HCT116 (cell line): ENCODE results near the gene CSTPP1. TPM values are rescaled to one million over a fixed set of nuclear protein-coding genes. Genes with fewer than 3 reads are reported as not detected.
"Not testable (repeated sequence)": the region's sequence is repeated elsewhere in the genome, so short reads cannot be mapped to it uniquely, and the experiment has no call there.

Source experiments
- ATAC-seq: fragments of 200-7000 bp; cut with Tn5 transposase; 2 replicates; pipeline ENCODE4 v1.9.1; 2020; ENCODE audit warnings: mild to moderate bottlenecking, moderate library complexity
- BruUV-seq: library from RNA; stranded (reverse); fragments of 400-500 nt; replicated peaks from 2 replicates; lab custom pipeline; 2021; lab: Mats Ljungman, UMichigan
- CTCF ChIA-PET: fragments of 300-600 bp; sonication (Branson Sonifier 250); formaldehyde crosslinking; loops from one replicate; lab custom pipeline; 2021; ENCODE audit warnings: antibody characterized with exemption; lab: Charles Lee
- POLR2A ChIA-PET: fragments of 300-600, 350-600 bp; sonication (Branson Sonifier 250); formaldehyde crosslinking; loops from one replicate; lab custom pipeline; 2021; ENCODE audit warnings: antibody characterized with exemption; lab: Charles Lee
- RAD21 ChIA-PET, 2 experiments: fragments of 300-600 bp; sonication (Branson Sonifier 250); formaldehyde crosslinking; loops; one replicate each; lab custom pipeline; 2023; ENCODE audit warnings: low total read pairs in 2 of 2; ENCODE audit not compliant: uncharacterized antibody in 2 of 2, unreplicated experiment in 2 of 2, low non-redundant PET in 1 of 2; lab: Charles Lee
- DNase-seq: peaks from one replicate; pipeline ENCODE4 v3.0.0-alpha.2; 2010; ENCODE audit warnings: low read depth, low spot score
- H2AFZ ChIP-seq: fragments of 200-600 bp; shearing (Covaris generic), sonication (generic); 2 replicates; pipeline ENCODE4 v1.6.1; 2017; ENCODE audit warnings: low read depth, mixed run types, mixed read lengths, antibody characterized with exemption, low read length; ENCODE audit not compliant: poor library complexity, severe bottlenecking
- H3K27ac ChIP-seq: 2 replicates; pipeline ENCODE4 v1.5.1; 2012; ENCODE audit warnings: low read depth, low read length
- H3K27me3 ChIP-seq: fragments of 200-600 bp; sonication (generic); 2 replicates; pipeline ENCODE4 v1.6.1; 2016; ENCODE audit warnings: mixed run types, low read length, mixed read lengths; ENCODE audit not compliant: insufficient read depth
- H3K36me3 ChIP-seq, 2 experiments: fragments of 200-500 bp in 1 of 2; fragments of 200-600 bp in 1 of 2; sonication (Bioruptor generic) in 1 of 2; sonication (generic) in 1 of 2; 2 replicates each; pipeline versions ENCODE4 v1.5.1 to v1.6.1; 2014 to 2016; ENCODE audit warnings: low read length in 2 of 2, inconsistent platforms in 1 of 2, mixed read lengths in 1 of 2, mixed run types in 1 of 2; ENCODE audit not compliant: insufficient read depth in 2 of 2, control insufficient read depth in 1 of 2
- H3K4me1 ChIP-seq, 2 experiments: fragments of 200-600 bp in 1 of 2; sonication (generic) in 1 of 2; 2 replicates each; pipeline versions ENCODE4 v1.5.1 to v1.6.1; 2012 to 2017; ENCODE audit warnings: low read length in 2 of 2, inconsistent platforms in 1 of 2, mild to moderate bottlenecking in 1 of 2, mixed read lengths in 1 of 2, mixed run types in 1 of 2, moderate library complexity in 1 of 2; ENCODE audit not compliant: insufficient read depth in 2 of 2, control insufficient read depth in 1 of 2
- H3K4me2 ChIP-seq: fragments of 200-600 bp; sonication (generic); 2 replicates; pipeline ENCODE4 v1.6.1; 2017; ENCODE audit warnings: mixed run types, low read length, mixed read lengths
- H3K4me3 ChIP-seq, 2 experiments: fragments of 200-600 bp in 1 of 2; sonication (generic) in 1 of 2; replicated peaks in 1 of 2; 2 replicates each; pipeline ENCODE4 v1.5.1; 2011 to 2016; ENCODE audit warnings: low read length in 2 of 2, control low read depth in 1 of 2, low read depth in 1 of 2, mild to moderate bottlenecking in 1 of 2, mixed read lengths in 1 of 2, mixed run types in 1 of 2
- H3K79me2 ChIP-seq: fragments of 200-600 bp; sonication (generic); 2 replicates; pipeline ENCODE4 v1.6.1; 2017; ENCODE audit warnings: mild to moderate bottlenecking, mixed run types, low read length, moderate library complexity, mixed read lengths; ENCODE audit not compliant: insufficient read depth
- H3K9ac ChIP-seq: fragments of 200-600 bp; sonication (generic); 2 replicates; pipeline ENCODE4 v1.6.1; 2016; ENCODE audit warnings: low read length, mixed read lengths
- H3K9me2 ChIP-seq: fragments of 200-600 bp; sonication (generic), shearing (Covaris generic); 2 replicates; pipeline ENCODE4 v1.6.1; 2017; ENCODE audit warnings: mixed run types, mild to moderate bottlenecking, moderate library complexity; ENCODE audit not compliant: insufficient read depth
- H3K9me3 ChIP-seq, 2 experiments: fragments of 200-500 bp in 1 of 2; fragments of 200-600 bp in 1 of 2; sonication (Bioruptor generic) in 1 of 2; sonication (generic) in 1 of 2; 2 replicates each; pipeline ENCODE4 v1.6.1; 2014 to 2017; ENCODE audit warnings: low read length in 2 of 2, mixed read lengths in 2 of 2, inconsistent platforms in 1 of 2, low read depth in 1 of 2, mild to moderate bottlenecking in 1 of 2, mixed run types in 1 of 2, moderate library complexity in 1 of 2; ENCODE audit not compliant: control insufficient read depth in 1 of 2, insufficient read depth in 1 of 2
- H4K20me1 ChIP-seq: fragments of 200-600 bp; sonication (generic), shearing (Covaris generic); 2 replicates; pipeline ENCODE4 v1.6.1; 2017; ENCODE audit warnings: mixed run types, mild to moderate bottlenecking, moderate library complexity; ENCODE audit not compliant: insufficient read depth
- CEBPB ChIP-seq: IDR thresholded peaks from 2 replicates; pipeline ENCODE4 v1.6.1; 2012; ENCODE audit warnings: low read depth
- CTCF ChIP-seq, 3 experiments: fragments of 200-600 bp in 1 of 3; sonication (generic) in 1 of 3; IDR thresholded peaks in 2 of 3; conservative IDR thresholded peaks in 1 of 3; 2 replicates each; pipeline ENCODE4 v1.5.1; 2012 to 2017; ENCODE audit warnings: low read depth in 2 of 3, low read length in 2 of 3, antibody characterized with exemption in 1 of 3, borderline replicate concordance in 1 of 3, control low read depth in 1 of 3, mild to moderate bottlenecking in 1 of 3, mixed read lengths in 1 of 3, mixed run types in 1 of 3, moderate library complexity in 1 of 3; ENCODE audit not compliant: insufficient read depth in 1 of 3
- EGR1 ChIP-seq: IDR thresholded peaks from 2 replicates; pipeline ENCODE4 v1.6.1; 2012; ENCODE audit warnings: low read depth
- EZH2phosphoT487 ChIP-seq: fragments of 200-600 bp; IDR thresholded peaks from 2 replicates; pipeline ENCODE4 v1.6.1; 2018; ENCODE audit warnings: antibody characterized with exemption, borderline replicate concordance
- FOSL1 ChIP-seq: IDR thresholded peaks from 2 replicates; pipeline ENCODE4 v1.6.1; 2012; ENCODE audit warnings: low read depth
- JUND ChIP-seq: IDR thresholded peaks from 2 replicates; pipeline ENCODE4 v1.6.1; 2012
- POLR2AphosphoS5 ChIP-seq: IDR thresholded peaks from 2 replicates; pipeline ENCODE4 v1.6.1; 2011; ENCODE audit warnings: mild to moderate bottlenecking, low read depth, low read length, moderate library complexity
- SIN3A ChIP-seq: IDR thresholded peaks from 2 replicates; pipeline ENCODE4 v1.6.1; 2012; ENCODE audit warnings: low read depth
- SP1 ChIP-seq: IDR thresholded peaks from 2 replicates; pipeline ENCODE4 v1.6.1; 2012; ENCODE audit warnings: low read depth
- SRF ChIP-seq: IDR thresholded peaks from 2 replicates; pipeline ENCODE4 v1.6.1; 2012; ENCODE audit warnings: low read depth
- TCF7L2 ChIP-seq: IDR thresholded peaks from 2 replicates; pipeline ENCODE4 v1.7.0; 2011; ENCODE audit warnings: borderline replicate concordance, inconsistent platforms; ENCODE audit not compliant: insufficient read depth, insufficient read length; ENCODE audit errors: extremely low read depth
- ZBTB33 ChIP-seq: IDR thresholded peaks from 2 replicates; pipeline ENCODE4 v1.6.1; 2011; ENCODE audit warnings: mild to moderate bottlenecking, low read length, moderate library complexity; ENCODE audit not compliant: insufficient replicate concordance; ENCODE audit errors: extremely low read depth
- intact Hi-C: fragments of 100-400 bp; cut with micrococcal nuclease; formaldehyde crosslinking; loops from 2 replicates; pipeline ENCODE4 v1.10.0; 2022
- total RNA-seq: library from RNA; stranded (reverse); gene quantifications from one replicate; pipeline ENCODE4 v1.2.1, GENCODE V29; 2021; ENCODE audit not compliant: unreplicated experiment
- TF ChIP-seq, protein P1 (sequence below): IDR thresholded peaks from 2 replicates; pipeline ENCODE4 v1.6.1; 2012
- TF ChIP-seq, protein P2 (sequence below): IDR thresholded peaks from 2 replicates; pipeline ENCODE4 v1.6.1; 2012

The CSTPP1 gene
- total RNA-seq, 1 experiment from 2014 or later = 24.7 TPM

GRCh38 chr11:47198161-47198560, 261.6 kb downstream of the CSTPP1 start:
- H3K9me2 ChIP-seq, H4K20me1 ChIP-seq, H2AFZ ChIP-seq, intact Hi-C loops, CTCF ChIA-PET, H3K36me3 ChIP-seq, H3K79me2 ChIP-seq, ATAC-seq, DNase-seq, H3K9me3 ChIP-seq, H3K27ac ChIP-seq, H3K27me3 ChIP-seq, H3K9ac ChIP-seq, RAD21 ChIA-PET, H3K4me2 ChIP-seq, H3K4me3 ChIP-seq, BruUV-seq: not testable (repeated sequence)
- POLR2A ChIA-PET = interaction anchor here (1.1 kb wide), 1 partner anchor 13 kb away, joined by 3 read pairs; no protein-coding TSS in a partner anchor
- H3K4me1 ChIP-seq = peaks cover 6 to 13% of the 10 kb centered on the region in 2 experiments; a peak in 2 of 4 replicates

GRCh38 chr11:47201015-47201414, 264.5 kb downstream of the CSTPP1 start:
- Histone ChIP-seq H3K4me2 (no peak overlapping the region), H3K9me2 (no peaks in the 10 kb centered on the region), H3K9me3 (no peaks in the 10 kb centered on the region), H3K27me3 (no peaks in the 10 kb centered on the region), H3K27ac (no peak overlapping the region), H3K4me3 (no peak overlapping the region), H3K36me3 (no peaks in the 10 kb centered on the region), H3K4me1 (peaks cover 0 to 6% of the 10 kb centered on the region in 2 experiments; a peak in 2 of 4 replicates), H3K9ac (no peak overlapping the region), H2AFZ (no peak overlapping the region), H3K79me2 (no peaks in the 10 kb centered on the region), H4K20me1 (no peaks in the 10 kb centered on the region)
- no peak for ATAC-seq
- intact Hi-C loops = no loop called here
- ChIA-PET RAD21 (no interaction called here), POLR2A (no interaction called here), CTCF (no interaction called here)
- no peak for DNase-seq
- no TSS peak for BruUV-seq
- TF ChIP-seq SIN3A = no peak
- no peak for TF ChIP-seq EZH2phosphoT487
- TF ChIP-seq, protein P1, sequence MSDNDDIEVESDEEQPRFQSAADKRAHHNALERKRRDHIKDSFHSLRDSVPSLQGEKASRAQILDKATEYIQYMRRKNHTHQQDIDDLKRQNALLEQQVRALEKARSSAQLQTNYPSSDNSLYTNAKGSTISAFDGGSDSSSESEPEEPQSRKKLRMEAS = no peak
- no peak for TF ChIP-seq CTCF (IDR thresholded peaks at IDR 0.05 in 2 of 3, conservative IDR thresholded peaks at IDR 0.05 in 1 of 3; ENCODE audit: borderline replicate concordance in 1 of 3, insufficient read depth in 1 of 3, low read depth in 2 of 3, low read length in 2 of 3)
- TF ChIP-seq SP1 = no peak
- no peak for TF ChIP-seq JUND
- no peak for TF ChIP-seq ZBTB33
- TF ChIP-seq, protein P2, sequence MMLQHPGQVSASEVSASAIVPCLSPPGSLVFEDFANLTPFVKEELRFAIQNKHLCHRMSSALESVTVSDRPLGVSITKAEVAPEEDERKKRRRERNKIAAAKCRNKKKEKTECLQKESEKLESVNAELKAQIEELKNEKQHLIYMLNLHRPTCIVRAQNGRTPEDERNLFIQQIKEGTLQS = no peak
- no peak for TF ChIP-seq EGR1
- TF ChIP-seq SRF = no peak
- no peak for TF ChIP-seq CEBPB
- TF ChIP-seq TCF7L2 = no peak
- no peak for TF ChIP-seq FOSL1
- TF ChIP-seq POLR2AphosphoS5 = no peak
